HG03571 (cell line): ENCODE results near the gene ANKRD31.

Source experiments
- ATAC-seq: cut with Tn5 transposase; IDR thresholded peaks from one replicate; pipeline ENCODE4 v1.9.1; 2021; ENCODE audit not compliant: unreplicated experiment

The ANKRD31 gene

DNA sequence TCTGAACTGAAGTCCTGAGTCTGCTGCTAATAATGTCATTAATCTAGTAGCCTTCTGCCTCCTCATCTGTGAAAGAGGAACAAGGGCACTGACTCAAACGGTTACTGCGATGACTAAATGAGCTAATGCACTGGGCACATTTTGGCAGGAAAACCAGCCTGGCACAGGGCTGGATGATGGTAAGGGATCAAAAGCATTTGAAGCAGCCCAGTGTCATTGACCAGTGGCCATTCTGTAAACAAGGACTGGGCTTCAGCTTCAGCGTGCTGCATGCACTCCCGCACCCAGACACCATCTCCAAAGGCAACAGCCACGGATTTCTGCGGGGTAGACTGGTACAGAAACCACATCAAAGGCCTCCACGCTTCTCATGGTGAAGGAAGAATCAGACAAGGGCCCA, 192.3 kb downstream of the ANKRD31 start:
- no peak for ATAC-seq

DNA sequence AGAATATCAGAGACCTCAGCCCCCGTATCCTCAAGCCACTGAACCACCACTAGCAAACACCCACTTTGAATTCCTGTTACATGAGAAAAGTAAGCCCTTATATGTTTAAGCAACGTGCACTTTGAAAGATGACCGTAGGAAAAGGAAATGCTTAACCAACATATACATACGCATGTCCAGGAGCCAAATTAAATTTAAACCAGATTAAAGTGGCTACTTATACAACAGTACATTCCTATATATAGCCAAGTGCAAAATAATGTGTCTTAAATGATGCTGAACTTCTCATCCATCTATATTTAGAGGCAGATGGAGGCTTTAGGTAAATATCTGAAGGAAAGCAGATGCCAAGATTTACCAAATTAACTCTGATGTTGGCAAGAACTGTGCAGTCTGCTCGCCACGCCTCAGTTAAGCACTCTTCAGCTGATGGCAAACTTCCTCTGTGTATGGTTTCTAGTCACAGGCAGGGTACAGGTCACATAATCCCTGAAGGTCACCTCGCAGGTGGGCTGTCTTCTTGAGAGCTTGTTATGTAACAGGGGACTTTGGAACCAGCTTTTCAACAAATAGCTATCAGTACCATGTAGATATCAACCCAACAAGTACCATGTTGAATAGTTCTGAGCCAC, 192.9 kb downstream of the ANKRD31 start:
- no peak for ATAC-seq

- ATAC-seq: no peak
These were observed 194.2 kb downstream of the ANKRD31 start for GRCh38 chr5:75042522-75042921.

GRCh38 chr5:75040973-75041372, 195.7 kb downstream of the ANKRD31 start:
- no peak for ATAC-seq

GRCh38 chr5:75037106-75037505, 199.6 kb downstream of the ANKRD31 start:
- no peak for ATAC-seq

DNA sequence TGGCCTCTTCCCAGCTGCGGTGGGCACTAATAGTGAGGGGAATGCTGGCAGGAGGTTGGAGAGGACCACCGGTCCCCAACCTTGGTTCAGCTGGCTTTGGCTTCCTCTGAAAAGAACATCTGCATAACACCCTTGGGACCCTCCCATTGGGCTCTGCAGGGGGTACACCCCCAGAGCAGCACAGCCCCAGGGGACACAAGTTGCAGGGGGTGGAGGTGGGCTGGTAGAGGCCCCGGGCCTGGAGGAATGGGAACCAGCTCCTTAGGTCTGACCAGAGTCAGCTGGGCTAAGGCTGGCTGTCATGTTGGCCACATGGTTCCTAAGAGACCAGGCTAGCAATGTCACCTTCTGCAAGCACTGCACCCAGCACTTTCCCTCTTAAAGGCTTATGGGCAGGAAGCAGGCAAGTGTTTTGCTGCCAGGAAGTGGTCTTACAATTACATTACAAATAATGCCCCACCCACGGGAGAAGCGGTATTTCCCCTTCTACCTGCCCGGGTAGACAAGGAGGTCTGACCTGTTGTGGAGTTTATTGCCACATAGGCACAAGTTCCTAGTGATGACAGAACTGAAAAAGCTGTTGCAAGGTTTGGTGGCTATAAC, 202.4 kb downstream of the ANKRD31 start:
- ATAC-seq: no peak

DNA sequence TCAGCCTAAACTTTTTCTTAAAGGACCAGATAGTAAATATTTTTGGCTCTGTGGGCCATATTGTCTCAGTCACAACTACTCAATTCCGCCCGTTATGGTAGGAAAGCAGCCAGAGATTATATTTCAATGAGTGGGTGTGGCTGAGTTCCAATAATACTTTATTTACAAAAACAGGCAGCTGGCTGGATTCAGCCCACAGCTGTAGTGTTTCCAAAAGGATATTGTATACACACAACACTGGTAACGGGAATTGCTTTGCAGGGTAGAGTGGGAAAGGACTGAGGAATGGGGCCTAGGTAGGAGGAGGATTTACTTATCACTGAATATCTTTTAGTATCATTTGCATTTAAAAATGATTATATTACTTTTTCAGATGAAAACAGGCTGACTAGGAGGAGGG, 205.3 kb downstream of the ANKRD31 start:
- ATAC-seq: no peak

- ATAC-seq: no peak
These were observed 208.6 kb downstream of the ANKRD31 start for GRCh38 chr5:75028090-75028489.

GRCh38 chr5:75023368-75024159, 213.1 kb downstream of the ANKRD31 start:
- no peak for ATAC-seq

GRCh38 chr5:75021800-75022199, 214.9 kb downstream of the ANKRD31 start:
- ATAC-seq: no peak

DNA sequence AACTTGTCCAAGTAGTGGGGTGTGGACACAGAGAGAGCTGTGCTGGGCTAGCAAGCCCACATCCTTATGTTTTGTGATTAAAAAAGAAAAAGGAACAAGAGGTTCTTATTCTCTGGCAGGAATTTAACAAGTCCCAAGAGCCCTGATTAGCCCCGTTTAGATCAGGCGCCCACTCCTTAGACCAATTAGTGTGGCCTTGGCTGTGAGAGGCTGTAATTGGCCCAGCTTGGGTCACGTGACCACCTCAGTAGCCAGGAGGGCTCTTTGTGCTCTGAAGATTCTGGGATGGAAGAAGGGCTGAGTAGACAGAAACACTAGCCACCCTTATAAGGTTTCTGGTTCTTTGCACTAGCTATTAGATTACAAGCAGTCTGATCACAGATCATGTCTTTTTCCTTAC, 215.5 kb downstream of the ANKRD31 start:
- ATAC-seq: no peak

DNA sequence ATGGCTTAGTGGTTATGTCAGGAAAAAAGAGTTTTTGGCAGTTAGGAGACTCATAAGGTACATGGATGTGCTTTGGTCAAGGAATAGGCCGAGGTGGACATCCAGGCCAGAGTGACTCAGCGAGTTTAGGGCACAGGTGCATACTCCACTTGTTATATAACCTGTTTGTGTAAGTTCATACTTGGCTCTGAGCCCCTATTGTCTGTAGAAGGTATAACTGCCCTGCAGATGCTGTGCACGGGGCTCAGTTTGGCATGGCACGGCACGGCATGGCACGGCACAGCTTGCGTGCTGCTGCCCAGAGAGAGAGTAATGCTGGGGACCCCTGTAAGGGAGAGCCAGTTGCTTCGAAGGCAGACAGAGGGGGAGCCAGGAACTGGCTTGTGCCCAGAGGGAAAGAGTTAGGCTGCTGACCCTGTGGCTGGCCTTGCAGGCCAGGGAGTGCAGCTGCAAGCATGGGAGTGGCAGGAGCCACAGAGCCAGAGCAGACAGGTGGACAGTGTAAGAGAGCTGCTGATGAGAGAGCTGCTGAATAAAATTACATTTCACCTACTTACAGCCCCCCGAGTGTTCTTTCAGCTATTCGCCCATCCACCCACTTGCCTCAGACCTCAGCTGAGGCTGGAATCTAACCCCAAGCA, 216.5 kb downstream of the ANKRD31 start:
- no peak for ATAC-seq

- ATAC-seq: no peak
These were observed 217.7 kb downstream of the ANKRD31 start for GRCh38 chr5:75018805-75019587.
